ENCODE data around the gene OARD1. TPM values are rescaled to one million over a fixed set of nuclear protein-coding genes. Genes with fewer than 3 reads are reported as not detected.

OARD1 gene
- total and polyA plus RNA-seq, 2 experiments from 2014 or later = 31.2 to 46.4 TPM

GRCh38 chr6:41042226-41043055 lies 29.7 kb downstream of the OARD1 start, which contains the start of gene TSPO2:
Gene TSPO2 (plus strand): TSS chr6:41042467. CDS start chr6:41042986, 519 bp downstream.
- Histone ChIP-seq H2AFZ (no peak within 1 kb of the TSS), H3K4me2 (no peak within 1 kb of the TSS), H4K20me1 (ENCODE audit: insufficient read depth, poor library complexity, severe bottlenecking) (no peaks in the 10 kb centered on the region), H3K36me3 (replicated peaks; ENCODE audit: insufficient read depth, low read depth) (no peaks in the 10 kb centered on the region), H3K9me2 (replicated peaks; ENCODE audit: insufficient read depth) (no peaks in the 10 kb centered on the region), H3K4me1 (ENCODE audit: insufficient read depth) (peaks cover 43% of the 10 kb centered on the region), H3K27me3 (no peaks in the 10 kb centered on the region), H3K79me2 (peaks cover 8% of the 10 kb centered on the region), H3K4me3 (no peak within 1 kb of the TSS), H3K9me3 (ENCODE audit: low read depth) (no peaks in the 10 kb centered on the region), H3K27ac (peak within 1 kb of the TSS; percentile 95)
- TF ChIP-seq CTCF (IDR thresholded peaks at IDR 0.05; ENCODE audit: poor library complexity) (no peak), EZH2phosphoT487 (IDR thresholded peaks at IDR 0.05; ENCODE audit: low read depth, severe bottlenecking, unreplicated experiment) (no peak), EZH2 (IDR thresholded peaks at IDR 0.05; ENCODE audit: borderline replicate concordance) (no peak)
- no peak for DNase-seq (ENCODE audit: low spot score)
- WGBS (ENCODE audit: low lambda C conversion rate, missing lambda C conversion rate) = 95% methylated on average over 10 of the region's 10 CpGs

GRCh38 chr6:41040940-41041536 lies 31.1 kb downstream of the OARD1 start:
- TF ChIP-seq EZH2 (IDR thresholded peaks at IDR 0.05; ENCODE audit: borderline replicate concordance) (no peak), EZH2phosphoT487 (IDR thresholded peaks at IDR 0.05; ENCODE audit: low read depth, severe bottlenecking, unreplicated experiment) (no peak), CTCF (IDR thresholded peaks at IDR 0.05; ENCODE audit: poor library complexity) (no peak)
- WGBS (ENCODE audit: low lambda C conversion rate, missing lambda C conversion rate) = 83% methylated on average over 1 of the region's 1 CpG
- Histone ChIP-seq H3K9me3 (ENCODE audit: low read depth) (no peaks in the 10 kb centered on the region), H3K36me3 (replicated peaks; ENCODE audit: insufficient read depth, low read depth) (no peaks in the 10 kb centered on the region), H3K9me2 (replicated peaks; ENCODE audit: insufficient read depth) (no peaks in the 10 kb centered on the region), H3K4me1 (ENCODE audit: insufficient read depth) (peaks cover 39% of the 10 kb centered on the region), H3K4me3 (no peak overlapping the region), H3K27ac (peak overlapping the region; percentile 95), H3K4me2 (peak overlapping the region; percentile 44), H3K79me2 (peaks cover 19% of the 10 kb centered on the region), H4K20me1 (ENCODE audit: insufficient read depth, poor library complexity, severe bottlenecking) (no peaks in the 10 kb centered on the region), H3K27me3 (no peaks in the 10 kb centered on the region), H2AFZ (no peak overlapping the region)
- no peak for DNase-seq (ENCODE audit: low spot score)

- H4K20me1 ChIP-seq (ENCODE audit: insufficient read depth, poor library complexity, severe bottlenecking) = no peaks in the 10 kb centered on the region
- peaks cover 26% of the 10 kb centered on the region for H3K79me2 ChIP-seq
- TF ChIP-seq CTCF (IDR thresholded peaks at IDR 0.05; ENCODE audit: poor library complexity) = no peak
- TF ChIP-seq EZH2phosphoT487 (IDR thresholded peaks at IDR 0.05; ENCODE audit: low read depth, severe bottlenecking, unreplicated experiment) = no peak
- TF ChIP-seq EZH2 (IDR thresholded peaks at IDR 0.05; ENCODE audit: borderline replicate concordance) = no peak
- H3K36me3 ChIP-seq (replicated peaks; ENCODE audit: insufficient read depth, low read depth) = no peaks in the 10 kb centered on the region
- H3K27me3 ChIP-seq = no peaks in the 10 kb centered on the region
- H3K9me3 ChIP-seq (ENCODE audit: low read depth) = no peaks in the 10 kb centered on the region
- no peaks in the 10 kb centered on the region for H3K9me2 ChIP-seq (replicated peaks; ENCODE audit: insufficient read depth)
- 52% methylated on average over 6 of the region's 6 CpGs for WGBS (ENCODE audit: low lambda C conversion rate, missing lambda C conversion rate)
- no peak overlapping the region for H3K4me3 ChIP-seq
- H2AFZ ChIP-seq = peak overlapping the region; percentile 29
- H3K4me2 ChIP-seq = peak overlapping the region; percentile 63
- peaks cover 39% of the 10 kb centered on the region for H3K4me1 ChIP-seq (ENCODE audit: insufficient read depth)
- H3K27ac ChIP-seq = peak overlapping the region; percentile 95
- DNase-seq (ENCODE audit: low spot score) = peak; percentile 88
Observed at GRCh38 chr6:41040101-41040939, 31.8 kb downstream of the OARD1 start.
